Nephron progenitor cell (in vitro differentiated cells): ENCODE measurements around the gene PCNX2.

Experiments
- DNase-seq: peaks from one replicate; pipeline ENCODE4 v3.0.0; 2021
- H3K27ac Mint-ChIP-seq: 2 replicates; pipeline ENCODE4 v1.8.0; 2021; ENCODE audit warnings: mild to moderate bottlenecking, moderate library complexity, mixed read lengths
- H3K27me3 Mint-ChIP-seq: 2 replicates; pipeline ENCODE4 v1.8.0; 2021; ENCODE audit warnings: mild to moderate bottlenecking, low read depth, mixed read lengths; ENCODE audit not compliant: poor library complexity
- H3K36me3 Mint-ChIP-seq: 2 replicates; pipeline ENCODE4 v1.8.0; 2021; ENCODE audit warnings: low read depth, mixed read lengths
- H3K4me1 Mint-ChIP-seq: 2 replicates; pipeline ENCODE4 v1.8.0; 2021; ENCODE audit warnings: mixed read lengths
- H3K4me3 Mint-ChIP-seq: 2 replicates; pipeline ENCODE4 v1.8.0; 2021; ENCODE audit warnings: mild to moderate bottlenecking, moderate library complexity, mixed read lengths
- H3K9me3 Mint-ChIP-seq: 2 replicates; pipeline ENCODE4 v1.8.0; 2021; ENCODE audit warnings: mild to moderate bottlenecking, moderate library complexity, mixed read lengths
- TF ChIP-seq, protein P1 (sequence below): fragments of 200-600 bp; sonication (generic); IDR thresholded peaks from 2 replicates; pipeline ENCODE4 v1.5.0; 2021; ENCODE audit warnings: antibody characterized with exemption

PCNX2 gene

DNA sequence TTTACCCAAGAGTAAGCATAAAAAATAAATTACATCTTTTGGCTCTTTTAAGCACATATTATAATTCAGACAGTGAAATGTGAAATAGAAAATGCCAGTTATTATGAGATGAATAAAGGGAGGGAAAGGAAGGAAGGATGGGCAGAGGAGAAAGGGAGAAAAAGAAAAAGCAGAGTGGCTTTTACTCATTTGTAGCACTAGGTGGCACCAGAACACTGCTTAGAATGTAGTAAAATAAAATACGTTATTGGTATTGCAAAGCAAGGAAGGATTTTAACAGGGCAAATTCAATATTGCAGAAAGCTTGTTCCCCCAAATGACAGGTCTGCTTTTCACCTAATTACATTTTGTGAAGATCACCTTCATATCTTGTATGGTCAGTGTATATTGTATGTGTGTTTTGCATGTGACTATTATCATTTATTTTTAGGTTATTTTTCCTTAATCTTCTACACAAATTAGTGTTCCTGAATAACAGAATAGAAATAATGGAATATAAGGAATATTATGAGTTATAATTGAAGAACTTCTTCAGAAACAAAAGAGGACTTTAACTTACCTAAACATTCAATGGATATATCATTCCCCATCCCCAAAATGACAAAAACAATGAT is 9.1 kb upstream of the PCNX2 start:
- no peak overlapping the region for H3K4me3 Mint-ChIP-seq
- DNase-seq = no peak
- TF ChIP-seq, protein P1, sequence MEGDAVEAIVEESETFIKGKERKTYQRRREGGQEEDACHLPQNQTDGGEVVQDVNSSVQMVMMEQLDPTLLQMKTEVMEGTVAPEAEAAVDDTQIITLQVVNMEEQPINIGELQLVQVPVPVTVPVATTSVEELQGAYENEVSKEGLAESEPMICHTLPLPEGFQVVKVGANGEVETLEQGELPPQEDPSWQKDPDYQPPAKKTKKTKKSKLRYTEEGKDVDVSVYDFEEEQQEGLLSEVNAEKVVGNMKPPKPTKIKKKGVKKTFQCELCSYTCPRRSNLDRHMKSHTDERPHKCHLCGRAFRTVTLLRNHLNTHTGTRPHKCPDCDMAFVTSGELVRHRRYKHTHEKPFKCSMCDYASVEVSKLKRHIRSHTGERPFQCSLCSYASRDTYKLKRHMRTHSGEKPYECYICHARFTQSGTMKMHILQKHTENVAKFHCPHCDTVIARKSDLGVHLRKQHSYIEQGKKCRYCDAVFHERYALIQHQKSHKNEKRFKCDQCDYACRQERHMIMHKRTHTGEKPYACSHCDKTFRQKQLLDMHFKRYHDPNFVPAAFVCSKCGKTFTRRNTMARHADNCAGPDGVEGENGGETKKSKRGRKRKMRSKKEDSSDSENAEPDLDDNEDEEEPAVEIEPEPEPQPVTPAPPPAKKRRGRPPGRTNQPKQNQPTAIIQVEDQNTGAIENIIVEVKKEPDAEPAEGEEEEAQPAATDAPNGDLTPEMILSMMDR = peak; percentile 87

DNA sequence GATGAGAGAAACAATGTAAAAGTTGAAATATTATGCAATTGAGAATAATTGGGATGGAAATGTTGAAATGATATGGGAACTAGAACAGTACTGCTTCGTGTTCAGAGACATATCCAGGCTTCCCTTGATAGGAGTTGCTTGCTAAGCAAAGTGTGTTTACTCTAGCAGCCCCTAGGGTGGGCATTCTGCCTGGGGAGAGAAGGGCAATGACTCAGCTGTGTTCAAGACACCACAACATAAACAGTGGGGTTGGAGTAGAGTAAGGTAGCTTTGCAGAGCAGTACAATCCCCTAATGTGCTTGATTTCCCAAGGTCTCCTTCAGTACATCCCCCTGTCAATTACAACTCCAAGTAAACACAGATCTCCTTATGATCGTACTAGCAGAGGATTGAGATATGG is 4.8 kb upstream of the PCNX2 start:
- H3K36me3 Mint-ChIP-seq = no peaks in the 10 kb centered on the region
- H3K27me3 Mint-ChIP-seq = peaks cover 3% of the 10 kb centered on the region
- no peak for DNase-seq
- TF ChIP-seq, protein P1 = no peak
- H3K4me1 Mint-ChIP-seq = peaks cover 7% of the 10 kb centered on the region
- no peak overlapping the region for H3K27ac Mint-ChIP-seq
- H3K9me3 Mint-ChIP-seq = peaks cover 8% of the 10 kb centered on the region
- H3K4me3 Mint-ChIP-seq = no peak overlapping the region

More for the DNA sequence above, 9.1 kb upstream of the PCNX2 start:
- peaks cover 16% of the 10 kb centered on the region for H3K9me3 Mint-ChIP-seq
- no peaks in the 10 kb centered on the region for H3K4me1 Mint-ChIP-seq
- H3K27me3 Mint-ChIP-seq = no peaks in the 10 kb centered on the region
- H3K27ac Mint-ChIP-seq = no peak overlapping the region
- H3K36me3 Mint-ChIP-seq = no peaks in the 10 kb centered on the region

- Mint-ChIP-seq H3K36me3 (no peaks in the 10 kb centered on the region), H3K9me3 (peaks cover 8% of the 10 kb centered on the region), H3K4me3 (no peak overlapping the region), H3K4me1 (peaks cover 14% of the 10 kb centered on the region), H3K27ac (no peak overlapping the region), H3K27me3 (peaks cover 3% of the 10 kb centered on the region)
- DNase-seq = no peak
- TF ChIP-seq, protein P1 = no peak
Measured at GRCh38 chr1:233299450-233299849, 3.9 kb upstream of the PCNX2 start.

DNA sequence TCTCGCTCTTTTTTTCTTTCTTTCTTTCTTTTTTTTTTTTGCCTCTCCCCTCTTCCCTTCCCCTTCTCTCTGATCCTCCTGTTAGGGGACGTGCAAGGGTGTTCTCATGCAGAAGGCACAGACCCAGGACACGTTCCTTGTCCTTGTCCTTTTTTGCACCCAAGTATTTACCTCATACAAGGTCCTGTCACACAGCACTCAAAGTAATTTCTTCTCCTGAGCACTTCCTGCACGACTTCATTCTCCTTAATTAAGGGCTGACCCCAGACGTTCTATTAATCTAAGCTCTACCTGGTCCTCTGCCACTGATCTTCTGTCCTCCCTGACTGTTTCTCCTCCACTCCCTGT is 424 bp upstream of the PCNX2 start:
- no peak for DNase-seq
- Mint-ChIP-seq H3K4me1 (peaks cover 14% of the 10 kb centered on the region), H3K4me3 (peak overlapping the region; percentile 84), H3K27ac (no peak overlapping the region), H3K27me3 (peaks cover 3% of the 10 kb centered on the region), H3K9me3 (peaks cover 2% of the 10 kb centered on the region), H3K36me3 (no peaks in the 10 kb centered on the region)
- TF ChIP-seq, protein P1 = no peak

- peak; percentile 4 for DNase-seq
- Mint-ChIP-seq H3K4me3 (peak overlapping the region; percentile 83), H3K27ac (no peak overlapping the region), H3K9me3 (no peaks in the 10 kb centered on the region), H3K27me3 (peaks cover 3% of the 10 kb centered on the region), H3K4me1 (peaks cover 14% of the 10 kb centered on the region), H3K36me3 (no peaks in the 10 kb centered on the region)
- TF ChIP-seq, protein P1 = no peak
Measured at GRCh38 chr1:233294913-233295236, 650 bp downstream of the PCNX2 start.

- no peaks in the 10 kb centered on the region for H3K36me3 Mint-ChIP-seq
- H3K4me3 Mint-ChIP-seq = peak overlapping the region; percentile 12
- peaks cover 14% of the 10 kb centered on the region for H3K4me1 Mint-ChIP-seq
- TF ChIP-seq, protein P1 = no peak
- no peak for DNase-seq
- H3K9me3 Mint-ChIP-seq = no peaks in the 10 kb centered on the region
- no peak overlapping the region for H3K27ac Mint-ChIP-seq
- peaks cover 3% of the 10 kb centered on the region for H3K27me3 Mint-ChIP-seq
Measured at GRCh38 chr1:233293556-233294446, 1.7 kb downstream of the PCNX2 start.
